ENCODE measurements around the gene RFX8.

The RFX8 gene

GRCh38 chr2:101476605-101477208, 1.8 kb upstream of the RFX8 start:
- Histone ChIP-seq H3K36me3 (replicated peaks) (no peaks in the 10 kb centered on the region), H3K27ac (no peak overlapping the region), H3K27me3 (replicated peaks) (no peaks in the 10 kb centered on the region), H3K4me3 (ENCODE audit: low read depth, low read length) (no peak overlapping the region)
- in situ Hi-C loops (cut with HindIII; ENCODE audit: low pct_ligation_motif_present, low sequenced_read_pairs): no loop called here
- DNase-seq: no peak
- no peak for TF ChIP-seq CTCF (IDR thresholded peaks at IDR 0.05; ENCODE audit: low read depth, low read length, missing control alignments)

GRCh38 chr2:101473911-101474701, 806 bp downstream of the RFX8 start:
- no peak for TF ChIP-seq CTCF (IDR thresholded peaks at IDR 0.05; ENCODE audit: low read depth, low read length, missing control alignments)
- Histone ChIP-seq H3K4me3 (ENCODE audit: low read depth, low read length) (peak overlapping the region; percentile 65), H3K36me3 (replicated peaks) (no peaks in the 10 kb centered on the region), H3K27me3 (replicated peaks) (no peaks in the 10 kb centered on the region), H3K27ac (peak overlapping the region; percentile 89)
- DNase-seq: peak; percentile 36
- in situ Hi-C loops (cut with HindIII; ENCODE audit: low pct_ligation_motif_present, low sequenced_read_pairs): no loop called here

- Histone ChIP-seq H3K4me3 (ENCODE audit: low read depth, low read length) (peak overlapping the region; percentile 65), H3K27me3 (replicated peaks) (no peaks in the 10 kb centered on the region), H3K36me3 (replicated peaks) (no peaks in the 10 kb centered on the region), H3K27ac (peak overlapping the region; percentile 89)
- in situ Hi-C loops (cut with HindIII; ENCODE audit: low pct_ligation_motif_present, low sequenced_read_pairs): no loop called here
- DNase-seq: no peak
- no peak for TF ChIP-seq CTCF (IDR thresholded peaks at IDR 0.05; ENCODE audit: low read depth, low read length, missing control alignments)
Observed at GRCh38 chr2:101473591-101473910, 1.4 kb downstream of the RFX8 start.

GRCh38 chr2:101469863-101470262, 5.0 kb downstream of the RFX8 start:
- TF ChIP-seq CTCF (IDR thresholded peaks at IDR 0.05; ENCODE audit: low read depth, low read length, missing control alignments): no peak
- no peak overlapping the region for H3K4me3 ChIP-seq (ENCODE audit: low read depth, low read length)
- no peaks in the 10 kb centered on the region for H3K36me3 ChIP-seq (replicated peaks)
- H3K27ac ChIP-seq: no peak overlapping the region
- no peak for DNase-seq
- in situ Hi-C loops (cut with HindIII; ENCODE audit: low pct_ligation_motif_present, low sequenced_read_pairs): no loop called here
- no peaks in the 10 kb centered on the region for H3K27me3 ChIP-seq (replicated peaks)

- in situ Hi-C loops (cut with HindIII; ENCODE audit: low pct_ligation_motif_present, low sequenced_read_pairs): no loop called here
- no peaks in the 10 kb centered on the region for H3K27me3 ChIP-seq (replicated peaks)
- TF ChIP-seq CTCF (IDR thresholded peaks at IDR 0.05; ENCODE audit: low read depth, low read length, missing control alignments): no peak
- no peaks in the 10 kb centered on the region for H3K36me3 ChIP-seq (replicated peaks)
- H3K27ac ChIP-seq: no peak overlapping the region
- no peak for DNase-seq
- H3K4me3 ChIP-seq (ENCODE audit: low read depth, low read length): no peak overlapping the region
Observed at GRCh38 chr2:101467306-101467705, 7.6 kb downstream of the RFX8 start.
